ENCODE data around the gene BTBD9. TPM values are rescaled to one million over a fixed set of nuclear protein-coding genes. Genes with fewer than 3 reads are reported as not detected.
"Not testable (repeated sequence)": the region's sequence is repeated elsewhere in the genome, so short reads cannot be mapped to it uniquely, and the experiment has no call there.

BTBD9 gene
- total RNA-seq, 4 donors from 2014 or later: 10.6 to 16.6 (median 15.1) TPM

- no peak for DNase-seq (ENCODE audit: low spot score in 2 of 2)
- WGBS, 2 donors: 91 to 97% methylated on average over 1 of the region's 1 CpG
- TF ChIP-seq POLR2A (IDR thresholded peaks at IDR 0.05): no peak
- no peak for TF ChIP-seq CTCF (IDR thresholded peaks at IDR 0.05)
- no peak overlapping the region for H3K4me3 ChIP-seq (ENCODE audit: low read depth, poor library complexity, severe bottlenecking)
- intact Hi-C loops (cut with DNase I; ENCODE audit: low total_unique reads): no loop called here
Observed at GRCh38 chr6:38636027-38636426, 3.7 kb downstream of the BTBD9 start.

GRCh38 chr6:38634518-38634917 lies 5.2 kb downstream of the BTBD9 start:
- H3K4me3 ChIP-seq (ENCODE audit: low read depth, poor library complexity, severe bottlenecking): no peak overlapping the region
- TF ChIP-seq POLR2A (IDR thresholded peaks at IDR 0.05): no peak
- TF ChIP-seq CTCF (IDR thresholded peaks at IDR 0.05): no peak
- DNase-seq (ENCODE audit: low spot score in 2 of 2): no peak
- WGBS, 2 donors: 56 to 57% methylated on average over 1 of the region's 1 CpG
- intact Hi-C loops (cut with DNase I; ENCODE audit: low total_unique reads): no loop called here

- WGBS, 2 donors: 71 to 88% methylated on average over 1 of the region's 1 CpG
- no peak for TF ChIP-seq CTCF (IDR thresholded peaks at IDR 0.05)
- TF ChIP-seq POLR2A (IDR thresholded peaks at IDR 0.05): no peak
- no peak for DNase-seq (ENCODE audit: low spot score in 2 of 2)
- intact Hi-C loops (cut with DNase I; ENCODE audit: low total_unique reads): no loop called here
- H3K4me3 ChIP-seq (ENCODE audit: low read depth, poor library complexity, severe bottlenecking): no peak overlapping the region
Observed at GRCh38 chr6:38632490-38632889, 7.2 kb downstream of the BTBD9 start.

GRCh38 chr6:38631186-38631783 lies 8.4 kb downstream of the BTBD9 start:
- no peak overlapping the region for H3K4me3 ChIP-seq (ENCODE audit: low read depth, poor library complexity, severe bottlenecking)
- intact Hi-C loops (cut with DNase I; ENCODE audit: low total_unique reads): no loop called here
- WGBS, 2 donors: 89 to 90% methylated on average over 3 of the region's 3 CpGs
- TF ChIP-seq CTCF (IDR thresholded peaks at IDR 0.05): no peak
- no peak for TF ChIP-seq POLR2A (IDR thresholded peaks at IDR 0.05)
- no peak for DNase-seq (ENCODE audit: low spot score in 2 of 2)

GRCh38 chr6:38625217-38625616 lies 14.5 kb downstream of the BTBD9 start:
- TF ChIP-seq CTCF (IDR thresholded peaks at IDR 0.05) (no peak), POLR2A (IDR thresholded peaks at IDR 0.05) (no peak)
- H3K4me3 ChIP-seq (ENCODE audit: low read depth, poor library complexity, severe bottlenecking): no peak overlapping the region
- intact Hi-C loops (cut with DNase I; ENCODE audit: low total_unique reads): no loop called here
- 51 to 60% methylated on average over 1 of the region's 1 CpG for WGBS, 2 donors
- no peak for DNase-seq (ENCODE audit: low spot score in 2 of 2)

- WGBS, 2 donors: 92 to 95% methylated on average over 1 of the region's 1 CpG
- DNase-seq (ENCODE audit: low spot score in 2 of 2); H3K4me3 ChIP-seq (ENCODE audit: low read depth, poor library complexity, severe bottlenecking); intact Hi-C loops (cut with DNase I; ENCODE audit: low total_unique reads): not testable (repeated sequence)
Observed at GRCh38 chr6:38619342-38619741, 20.4 kb downstream of the BTBD9 start.

- H3K4me3 ChIP-seq (ENCODE audit: low read depth, poor library complexity, severe bottlenecking); DNase-seq (ENCODE audit: low spot score in 2 of 2); intact Hi-C loops (cut with DNase I; ENCODE audit: low total_unique reads): not testable (repeated sequence)
- WGBS, 2 donors: 95 to 100% methylated on average over 1 of the region's 1 CpG
Observed at GRCh38 chr6:38618301-38618700, 21.4 kb downstream of the BTBD9 start.

All from lower leg skin (tissue), 4 donors.